ENCODE results near the gene CNGB1.
A peak's percentile ranks its signal among the peaks of the same experiment; 100 is the strongest.

Gene CNGB1

DNA sequence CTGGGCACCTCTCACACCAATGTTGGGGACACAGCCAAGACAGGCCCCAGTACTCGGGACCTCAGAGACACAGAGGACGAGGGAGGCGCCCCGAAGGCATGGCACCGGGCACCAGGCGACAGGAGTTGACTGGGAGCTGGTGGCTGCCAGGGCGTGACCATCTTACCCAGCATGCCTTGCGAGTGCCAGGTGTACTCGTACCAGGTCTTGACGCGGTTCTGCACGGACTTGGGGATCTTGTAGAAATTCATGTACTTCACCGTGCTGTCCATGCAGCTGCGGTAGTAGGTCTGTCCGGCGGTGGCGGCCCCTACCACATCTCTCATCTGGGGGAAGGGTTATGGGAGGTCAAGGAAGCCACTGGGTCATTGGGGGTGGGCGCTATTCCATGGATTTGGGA lies 67.3 kb downstream of the CNGB1 start:
- Mint-ChIP-seq H3K9me3 (no peaks in the 10 kb centered on the region), H3K27ac (no peak overlapping the region), H3K36me3 (ENCODE audit: low read depth) (no peaks in the 10 kb centered on the region), H3K27me3 (ENCODE audit: low read depth) (peaks cover 54% of the 10 kb centered on the region), H3K4me3 (no peak overlapping the region), H3K4me1 (no peaks in the 10 kb centered on the region)
- TF ChIP-seq, protein P1, sequence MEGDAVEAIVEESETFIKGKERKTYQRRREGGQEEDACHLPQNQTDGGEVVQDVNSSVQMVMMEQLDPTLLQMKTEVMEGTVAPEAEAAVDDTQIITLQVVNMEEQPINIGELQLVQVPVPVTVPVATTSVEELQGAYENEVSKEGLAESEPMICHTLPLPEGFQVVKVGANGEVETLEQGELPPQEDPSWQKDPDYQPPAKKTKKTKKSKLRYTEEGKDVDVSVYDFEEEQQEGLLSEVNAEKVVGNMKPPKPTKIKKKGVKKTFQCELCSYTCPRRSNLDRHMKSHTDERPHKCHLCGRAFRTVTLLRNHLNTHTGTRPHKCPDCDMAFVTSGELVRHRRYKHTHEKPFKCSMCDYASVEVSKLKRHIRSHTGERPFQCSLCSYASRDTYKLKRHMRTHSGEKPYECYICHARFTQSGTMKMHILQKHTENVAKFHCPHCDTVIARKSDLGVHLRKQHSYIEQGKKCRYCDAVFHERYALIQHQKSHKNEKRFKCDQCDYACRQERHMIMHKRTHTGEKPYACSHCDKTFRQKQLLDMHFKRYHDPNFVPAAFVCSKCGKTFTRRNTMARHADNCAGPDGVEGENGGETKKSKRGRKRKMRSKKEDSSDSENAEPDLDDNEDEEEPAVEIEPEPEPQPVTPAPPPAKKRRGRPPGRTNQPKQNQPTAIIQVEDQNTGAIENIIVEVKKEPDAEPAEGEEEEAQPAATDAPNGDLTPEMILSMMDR (IDR thresholded peaks at IDR 0.05; ENCODE audit: unreplicated experiment in 3 of 3) = no peak

DNA sequence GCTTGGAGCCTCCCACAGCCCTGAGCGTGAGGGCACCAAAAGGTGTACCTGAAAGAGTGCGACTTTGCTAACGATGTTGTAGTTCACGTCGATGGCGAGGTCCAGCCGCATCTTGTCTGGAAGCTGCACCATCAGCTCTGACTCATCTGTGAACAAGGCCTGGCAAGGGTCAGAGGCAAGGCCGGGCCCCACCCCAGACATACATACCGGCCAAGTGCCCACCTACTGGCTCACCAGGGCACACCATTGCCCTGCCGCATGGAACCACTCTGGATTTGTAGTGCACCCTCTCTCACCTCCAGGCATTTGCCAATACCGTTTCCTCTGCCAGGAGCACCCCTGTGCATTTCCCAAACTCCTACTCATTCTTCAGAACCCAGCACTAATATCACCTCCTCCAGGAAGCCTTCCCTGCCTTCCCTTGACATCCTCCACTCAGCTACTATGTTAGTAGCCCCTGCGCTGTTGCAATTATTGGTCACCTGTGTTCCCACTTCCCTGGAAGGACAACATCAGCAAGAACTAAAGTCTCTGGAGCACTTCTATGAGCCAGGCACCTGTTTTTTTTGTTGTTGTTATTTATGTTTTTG lies 69.4 kb downstream of the CNGB1 start:
- H3K9me3 Mint-ChIP-seq = no peaks in the 10 kb centered on the region
- TF ChIP-seq, protein P1 (IDR thresholded peaks at IDR 0.05; ENCODE audit: unreplicated experiment in 3 of 3) = no peak
- H3K4me1 Mint-ChIP-seq = no peaks in the 10 kb centered on the region
- no peak overlapping the region for H3K27ac Mint-ChIP-seq
- H3K4me3 Mint-ChIP-seq = no peak overlapping the region
- H3K36me3 Mint-ChIP-seq (ENCODE audit: low read depth) = no peaks in the 10 kb centered on the region
- H3K27me3 Mint-ChIP-seq (ENCODE audit: low read depth) = peaks cover 50% of the 10 kb centered on the region

DNA sequence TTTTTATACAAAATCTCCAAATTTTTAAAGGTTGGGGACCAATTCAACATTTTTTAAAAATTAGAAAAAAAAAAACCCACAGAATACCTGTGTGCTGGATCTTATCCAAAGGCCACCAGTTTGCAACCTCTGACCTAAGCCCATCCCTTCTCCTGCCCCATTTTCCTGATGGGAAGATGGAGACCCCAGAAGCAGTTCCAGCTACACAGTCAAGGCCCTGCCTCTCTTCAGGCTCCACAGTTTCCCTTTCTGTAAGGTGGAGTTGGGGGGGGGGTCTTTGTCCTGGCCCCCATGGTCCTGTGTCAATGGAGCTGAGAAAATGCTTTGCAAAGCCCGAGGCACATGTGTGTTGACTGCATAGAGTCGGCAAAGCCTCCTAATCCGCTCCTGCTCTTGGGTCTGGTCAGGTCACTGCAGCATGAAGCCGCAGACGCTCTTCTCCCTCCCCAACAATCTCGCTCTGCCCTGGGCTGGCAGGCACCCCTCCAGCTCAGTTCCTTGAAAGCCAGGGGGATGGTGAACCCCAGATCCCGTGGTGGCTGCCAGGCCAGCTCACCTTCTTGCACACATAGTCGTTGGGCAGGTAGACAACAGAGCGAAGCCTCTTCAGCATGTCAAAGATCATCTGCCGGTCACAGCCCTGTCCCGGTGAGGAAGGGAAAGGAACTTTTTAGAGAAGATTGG lies 70.0 kb downstream of the CNGB1 start:
- no peaks in the 10 kb centered on the region for H3K9me3 Mint-ChIP-seq
- H3K27ac Mint-ChIP-seq = no peak overlapping the region
- no peaks in the 10 kb centered on the region for H3K4me1 Mint-ChIP-seq
- H3K27me3 Mint-ChIP-seq (ENCODE audit: low read depth) = peaks cover 44% of the 10 kb centered on the region
- H3K4me3 Mint-ChIP-seq = no peak overlapping the region
- TF ChIP-seq, protein P1 (IDR thresholded peaks at IDR 0.05; ENCODE audit: unreplicated experiment in 3 of 3) = no peak
- no peaks in the 10 kb centered on the region for H3K36me3 Mint-ChIP-seq (ENCODE audit: low read depth)

DNA sequence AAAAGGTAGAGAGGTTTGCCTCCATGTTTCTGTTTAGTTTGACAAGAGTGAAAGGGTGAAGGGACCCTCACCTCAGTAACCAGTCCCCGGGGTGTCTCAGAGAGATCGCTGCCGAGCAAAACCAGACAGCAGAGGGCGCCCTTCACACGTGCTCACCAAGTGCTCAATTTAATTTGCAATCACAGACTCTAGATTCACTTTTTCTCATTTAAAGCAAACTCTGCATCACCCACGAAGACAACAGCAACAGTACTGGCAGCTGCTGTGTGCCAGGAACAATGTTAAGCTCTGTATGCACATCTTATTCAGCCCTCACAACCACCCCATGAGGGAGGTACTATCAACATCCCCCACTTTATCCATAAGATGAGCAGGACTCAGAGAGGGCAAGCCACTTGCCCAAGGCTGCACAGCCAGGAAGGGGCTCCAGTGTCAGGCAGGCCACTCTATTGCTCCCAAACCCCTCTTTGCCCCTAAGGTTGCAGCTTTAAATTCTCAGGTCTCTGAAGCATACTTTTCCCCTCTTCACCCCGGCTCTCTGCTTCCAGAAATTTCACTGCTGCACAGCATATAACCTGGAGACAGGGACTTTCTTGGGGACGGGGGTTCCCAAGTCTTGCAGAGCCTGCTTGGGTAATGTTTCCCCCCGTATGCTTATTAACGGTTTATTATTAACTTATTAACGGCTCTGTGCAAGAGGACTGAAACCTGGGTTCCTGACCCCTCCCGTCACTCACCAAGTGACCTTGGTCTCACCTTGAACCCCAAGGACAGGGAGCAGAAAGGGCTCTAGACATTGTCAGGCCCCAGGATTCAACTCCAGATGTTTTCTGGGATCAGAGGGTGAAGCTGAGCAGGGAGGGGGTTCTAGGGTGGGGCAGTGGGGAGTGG lies 70.9 kb downstream of the CNGB1 start:
- peaks cover 36% of the 10 kb centered on the region for H3K27me3 Mint-ChIP-seq (ENCODE audit: low read depth)
- H3K9me3 Mint-ChIP-seq = no peaks in the 10 kb centered on the region
- TF ChIP-seq, protein P1 (IDR thresholded peaks at IDR 0.05; ENCODE audit: unreplicated experiment in 3 of 3) = peak; percentile 87 to 91 (median 89)
- H3K4me1 Mint-ChIP-seq = no peaks in the 10 kb centered on the region
- no peaks in the 10 kb centered on the region for H3K36me3 Mint-ChIP-seq (ENCODE audit: low read depth)
- H3K4me3 Mint-ChIP-seq = no peak overlapping the region
- H3K27ac Mint-ChIP-seq = peak overlapping the region in 2 of 3 experiments; percentile 9 to 46

DNA sequence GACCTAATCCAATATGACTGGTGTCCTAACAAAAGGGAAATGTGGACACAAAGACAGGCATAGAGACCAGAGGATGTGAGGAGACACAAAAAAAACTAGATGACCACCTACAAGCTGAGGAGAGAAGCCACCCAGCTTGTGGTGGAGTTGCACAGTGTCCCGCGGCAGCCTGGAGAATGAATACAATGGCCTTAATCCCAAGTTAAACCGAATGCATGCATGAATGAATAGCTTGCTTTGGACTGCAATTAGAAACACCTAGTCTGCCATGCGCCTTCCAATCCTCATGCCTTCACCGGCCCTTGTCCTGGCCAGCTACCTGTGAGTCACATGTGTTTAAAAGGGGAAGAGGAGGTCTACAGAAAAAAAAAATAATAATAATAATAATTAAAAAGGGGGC lies 72.0 kb downstream of the CNGB1 start:
- H3K4me3 Mint-ChIP-seq = no peak overlapping the region
- peak overlapping the region in 1 of 3 experiments; percentile 61 for H3K27ac Mint-ChIP-seq
- H3K9me3 Mint-ChIP-seq = no peaks in the 10 kb centered on the region
- no peaks in the 10 kb centered on the region for H3K36me3 Mint-ChIP-seq (ENCODE audit: low read depth)
- TF ChIP-seq, protein P1 (IDR thresholded peaks at IDR 0.05; ENCODE audit: unreplicated experiment in 3 of 3) = no peak
- H3K4me1 Mint-ChIP-seq = no peaks in the 10 kb centered on the region
- peaks cover 26% of the 10 kb centered on the region for H3K27me3 Mint-ChIP-seq (ENCODE audit: low read depth)

All from nephron (organoid).